Esophagus squamous epithelium (tissue), 5 donors: Measurements from ENCODE around the gene CEP112. TPM values are rescaled to one million over a fixed set of nuclear protein-coding genes. Genes with fewer than 3 reads are reported as not detected.

Source experiments
- DNase-seq: peaks from one replicate; lab custom pipeline; 2025; lab: John Stamatoyannopoulos, UW
- H3K27ac ChIP-seq, 4 donors: fragments of 200-600 bp; sonication (generic); one replicate each; pipeline ENCODE4 v1.5.1; 2016 to 2019; ENCODE audit warnings: mild to moderate bottlenecking in 1 of 4
- H3K27me3 ChIP-seq, 4 donors: fragments of 200-600 bp; sonication (generic); 1 replicate in 3 of 4; 2 replicates in 1 of 4; pipeline versions ENCODE4 v1.5.1 to v1.6.0; 2017 to 2021; ENCODE audit warnings: antibody characterized with exemption in 1 of 4
- H3K36me3 ChIP-seq, 3 donors: fragments of 200-600 bp; sonication (generic); one replicate each; pipeline ENCODE4 v1.5.1; 2016 to 2019
- H3K4me1 ChIP-seq, 3 donors: fragments of 200-600 bp; sonication (generic); one replicate each; pipeline ENCODE4 v1.5.1; 2017 to 2019
- H3K4me3 ChIP-seq, 4 donors: fragments of 200-600 bp; sonication (generic); 1 replicate in 3 of 4; 2 replicates in 1 of 4; pipeline ENCODE4 v1.5.1; 2016 to 2019; ENCODE audit warnings: mild to moderate bottlenecking in 2 of 4, moderate library complexity in 1 of 4
- H3K9me3 ChIP-seq, 3 donors: fragments of 200-600 bp; sonication (generic); one replicate each; pipeline ENCODE4 v1.5.1; 2016 to 2019
- POLR2A ChIP-seq, 4 donors: fragments of 450-650 bp; IDR thresholded peaks; one replicate each; pipeline ENCODE4 v1.6.1; 2017; ENCODE audit warnings: antibody characterized with exemption in 4 of 4, mild to moderate bottlenecking in 4 of 4, moderate library complexity in 3 of 4
- WGBS, 2 donors: methylation state at CpG; one replicate each; pipeline ENCODE4 v1.1.5; 2018; 5-methylcytosine and 5-hydroxymethylcytosine counted together
- intact Hi-C: fragments of 100-400 bp; cut with DNase I; formaldehyde crosslinking; loops from one replicate; pipeline ENCODE4 v1.15.0; 2022
- total RNA-seq, 4 donors: library from RNA; depleted of rRNA; stranded (reverse); fragments of >200 nt; gene quantifications; one replicate each; pipeline ENCODE4 v1.1.0, GENCODE V29; 2016
- TF ChIP-seq, protein P1 (sequence below), 6 experiments: fragments of 450-650 bp in 4 of 6; fragments of 200-600 bp in 2 of 6; sonication (generic) in 2 of 6; IDR thresholded peaks; one replicate each; pipeline ENCODE4 v1.5.1; 2016 to 2019; ENCODE audit warnings: antibody characterized with exemption in 6 of 6, mild to moderate bottlenecking in 4 of 6, moderate library complexity in 4 of 6
- donor health status: DM: yes; HTN: yes; CAD: no.

The CEP112 gene
- 10 to 100 TPM in 1 of 4 donors, 1 to 10 TPM in 3; 2.5 to 10.9 (median 6.4) TPM for total RNA-seq

DNA sequence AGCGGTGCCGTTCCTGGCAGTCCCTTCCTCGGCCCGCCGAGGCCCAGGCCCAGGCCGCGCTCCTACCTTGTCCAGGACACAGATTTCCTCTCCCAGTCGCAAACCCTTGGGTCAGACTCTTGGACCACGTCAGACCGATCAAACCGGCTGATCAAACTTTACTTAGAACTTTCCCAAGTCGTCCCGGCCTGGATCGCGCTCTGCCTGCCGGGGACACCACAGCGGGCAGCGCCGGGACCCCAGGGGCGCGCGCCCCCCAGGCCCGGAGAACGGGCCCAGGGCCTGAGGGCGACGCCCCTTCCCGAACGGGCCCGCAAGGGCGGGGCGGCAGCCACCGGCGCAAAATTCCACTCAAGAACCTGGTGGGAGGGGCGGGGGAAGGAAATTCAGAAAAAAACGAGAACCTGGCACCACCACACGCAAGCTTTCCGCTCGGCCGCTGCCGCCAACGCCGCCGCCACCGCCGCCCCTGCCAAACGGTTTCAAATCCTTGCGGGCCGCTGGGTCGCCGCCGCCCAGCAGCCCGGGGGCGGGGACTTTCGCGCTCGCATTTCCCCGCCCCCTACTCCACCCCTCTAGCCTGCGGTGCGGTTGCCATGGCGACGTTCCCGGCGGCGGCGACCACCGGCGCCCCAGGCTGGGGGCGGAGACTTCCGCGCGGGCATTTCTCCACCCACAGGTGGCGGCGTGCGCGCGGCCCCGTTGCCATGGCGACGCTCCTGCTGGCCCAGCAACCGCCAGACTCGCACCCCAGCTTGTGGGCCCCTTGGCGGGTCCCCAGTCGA lies at the start of gene CEP112:
TSS of gene CEP112 (minus strand) at position 541 of the 785 bp plus-strand sequence.
- Histone ChIP-seq H3K27ac (peak within 1 kb of the TSS; percentile 71 to 80 (median 77)), H3K4me3 (peak within 1 kb of the TSS; percentile 53 to 80 (median 68)), H3K36me3 (no peaks in the 10 kb centered on the region), H3K4me1 (peaks cover 5 to 30% (median 12%) of the 10 kb centered on the region in 3 donors), H3K9me3 (no peaks in the 10 kb centered on the region), H3K27me3 (no peaks in the 10 kb centered on the region)
- TF ChIP-seq, protein P1, sequence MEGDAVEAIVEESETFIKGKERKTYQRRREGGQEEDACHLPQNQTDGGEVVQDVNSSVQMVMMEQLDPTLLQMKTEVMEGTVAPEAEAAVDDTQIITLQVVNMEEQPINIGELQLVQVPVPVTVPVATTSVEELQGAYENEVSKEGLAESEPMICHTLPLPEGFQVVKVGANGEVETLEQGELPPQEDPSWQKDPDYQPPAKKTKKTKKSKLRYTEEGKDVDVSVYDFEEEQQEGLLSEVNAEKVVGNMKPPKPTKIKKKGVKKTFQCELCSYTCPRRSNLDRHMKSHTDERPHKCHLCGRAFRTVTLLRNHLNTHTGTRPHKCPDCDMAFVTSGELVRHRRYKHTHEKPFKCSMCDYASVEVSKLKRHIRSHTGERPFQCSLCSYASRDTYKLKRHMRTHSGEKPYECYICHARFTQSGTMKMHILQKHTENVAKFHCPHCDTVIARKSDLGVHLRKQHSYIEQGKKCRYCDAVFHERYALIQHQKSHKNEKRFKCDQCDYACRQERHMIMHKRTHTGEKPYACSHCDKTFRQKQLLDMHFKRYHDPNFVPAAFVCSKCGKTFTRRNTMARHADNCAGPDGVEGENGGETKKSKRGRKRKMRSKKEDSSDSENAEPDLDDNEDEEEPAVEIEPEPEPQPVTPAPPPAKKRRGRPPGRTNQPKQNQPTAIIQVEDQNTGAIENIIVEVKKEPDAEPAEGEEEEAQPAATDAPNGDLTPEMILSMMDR (IDR thresholded peaks at IDR 0.05), result peak in 3 of 6 experiments; percentile 4 to 8 (median 6)
- TF ChIP-seq POLR2A (IDR thresholded peaks at IDR 0.05), result peak in 1 of 4 donors; percentile 26
- 2% methylated on average over 10 to 28 of the region's 83 CpGs for WGBS, 2 donors
- intact Hi-C loops, result no loop called here
- no peak for DNase-seq

DNA sequence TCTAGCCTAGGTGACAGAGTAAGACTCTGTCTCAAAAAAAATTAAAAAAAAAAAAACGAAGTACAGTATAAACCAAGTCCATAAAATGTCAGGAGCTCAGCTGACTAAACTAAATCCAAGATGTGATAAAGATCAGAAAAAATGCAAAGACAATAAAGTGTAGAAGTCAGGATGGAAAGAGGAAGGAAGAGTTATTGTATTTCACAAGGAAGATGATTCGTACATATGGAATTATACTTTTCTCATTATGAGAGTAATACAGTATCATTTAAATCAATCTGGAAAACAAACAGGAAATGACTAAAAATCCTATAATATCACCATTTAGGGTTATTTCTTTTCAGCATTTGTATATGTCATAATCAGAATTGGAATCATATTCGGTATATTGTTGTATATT lies 48.7 kb upstream of the CEP112 start:
- H3K27me3 ChIP-seq, result no peaks in the 10 kb centered on the region
- no peaks in the 10 kb centered on the region for H3K9me3 ChIP-seq
- no peak overlapping the region for H3K4me3 ChIP-seq
- TF ChIP-seq, protein P1 (IDR thresholded peaks at IDR 0.05), result no peak
- no peak for TF ChIP-seq POLR2A (IDR thresholded peaks at IDR 0.05)
- no peak for DNase-seq
- H3K4me1 ChIP-seq, result no peaks in the 10 kb centered on the region
- intact Hi-C loops, result no loop called here
- WGBS, 2 donors, result 51 to 55% methylated on average over 3 of the region's 3 CpGs
- H3K27ac ChIP-seq, result no peak overlapping the region
- H3K36me3 ChIP-seq, result no peaks in the 10 kb centered on the region

GRCh38 chr17:66240013-66240412 lies 48.1 kb upstream of the CEP112 start:
- TF ChIP-seq, protein P1 (IDR thresholded peaks at IDR 0.05), result no peak
- TF ChIP-seq POLR2A (IDR thresholded peaks at IDR 0.05), result no peak
- Histone ChIP-seq H3K9me3 (no peaks in the 10 kb centered on the region), H3K4me1 (no peaks in the 10 kb centered on the region), H3K27ac (no peak overlapping the region), H3K36me3 (no peaks in the 10 kb centered on the region), H3K4me3 (no peak overlapping the region), H3K27me3 (no peaks in the 10 kb centered on the region)
- no peak for DNase-seq
- intact Hi-C loops, result no loop called here
- WGBS, 2 donors, result 83 to 84% methylated on average over 6 of the region's 6 CpGs

GRCh38 chr17:66235377-66235994 lies 43.6 kb upstream of the CEP112 start:
- no peak overlapping the region for H3K4me3 ChIP-seq
- intact Hi-C loops, result no loop called here
- no peak for DNase-seq
- no peaks in the 10 kb centered on the region for H3K4me1 ChIP-seq
- 87 to 89% methylated on average over 3 of the region's 3 CpGs for WGBS, 2 donors
- H3K27me3 ChIP-seq, result no peaks in the 10 kb centered on the region
- H3K36me3 ChIP-seq, result no peaks in the 10 kb centered on the region
- TF ChIP-seq POLR2A (IDR thresholded peaks at IDR 0.05), result no peak
- TF ChIP-seq, protein P1 (IDR thresholded peaks at IDR 0.05), result no peak
- H3K27ac ChIP-seq, result no peak overlapping the region
- no peaks in the 10 kb centered on the region for H3K9me3 ChIP-seq

GRCh38 chr17:66234611-66235010 lies 42.7 kb upstream of the CEP112 start:
- no peaks in the 10 kb centered on the region for H3K36me3 ChIP-seq
- no peak overlapping the region for H3K27ac ChIP-seq
- DNase-seq, result no peak
- no peaks in the 10 kb centered on the region for H3K4me1 ChIP-seq
- 84 to 91% methylated on average over 3 of the region's 3 CpGs for WGBS, 2 donors
- no peak for TF ChIP-seq POLR2A (IDR thresholded peaks at IDR 0.05)
- TF ChIP-seq, protein P1 (IDR thresholded peaks at IDR 0.05), result no peak
- intact Hi-C loops, result no loop called here
- H3K27me3 ChIP-seq, result no peaks in the 10 kb centered on the region
- H3K9me3 ChIP-seq, result no peaks in the 10 kb centered on the region
- no peak overlapping the region for H3K4me3 ChIP-seq
